HEK293 (cell line): Measurements from ENCODE around the gene MRPL20.

Source experiments
- CTCF ChIP-seq: fragments of 450-650 bp; formaldehyde crosslinking; IDR thresholded peaks from 2 replicates; pipeline ENCODE4 v1.5.1; 2016; ENCODE audit warnings: missing biosample characterization, missing genetic modification characterization
- HOXA7 ChIP-seq: sonication (generic); formaldehyde crosslinking; IDR thresholded peaks from 2 replicates; pipeline ENCODE4 v1.8.1; 2022; ENCODE audit warnings: missing genetic modification reagents, borderline replicate concordance
- YY1 ChIP-seq: fragments of 450-650 bp; formaldehyde crosslinking; IDR thresholded peaks from 2 replicates; pipeline ENCODE4 v1.5.1; 2018; ENCODE audit warnings: missing biosample characterization, missing genetic modification characterization
- ZBTB20 ChIP-seq: fragments of 450-650 bp; formaldehyde crosslinking; IDR thresholded peaks from 2 replicates; pipeline ENCODE4 v1.5.1; 2016; ENCODE audit warnings: missing biosample characterization, missing genetic modification characterization
- ZNF138 ChIP-seq: fragments of 450-650 bp; formaldehyde crosslinking; IDR thresholded peaks from 2 replicates; pipeline ENCODE4 v1.5.1; 2016; ENCODE audit warnings: missing biosample characterization, missing genetic modification characterization, borderline replicate concordance
- ZNF645 ChIP-seq: fragments of 450-650 bp; formaldehyde crosslinking; IDR thresholded peaks from 2 replicates; pipeline ENCODE4; 2016; ENCODE audit warnings: missing biosample characterization, missing genetic modification characterization
- ZNF707 ChIP-seq: fragments of 450-650 bp; formaldehyde crosslinking; IDR thresholded peaks from 2 replicates; pipeline ENCODE4 v1.5.1; 2016; ENCODE audit warnings: missing biosample characterization, missing genetic modification characterization
- ZNF792 ChIP-seq: fragments of 450-650 bp; formaldehyde crosslinking; IDR thresholded peaks from 2 replicates; pipeline ENCODE4 v1.5.1; 2016; ENCODE audit warnings: missing biosample characterization, missing genetic modification characterization
- ZNF830 ChIP-seq: fragments of 450-650 bp; IDR thresholded peaks from 2 replicates; pipeline ENCODE4 v1.5.0; 2018; ENCODE audit warnings: missing biosample characterization, missing genetic modification characterization, low read depth, mild to moderate bottlenecking, moderate library complexity
- ZSCAN5A ChIP-seq: fragments of 450-650 bp; formaldehyde crosslinking; IDR thresholded peaks from 2 replicates; pipeline ENCODE4 v1.5.1; 2016; ENCODE audit warnings: missing biosample characterization, missing genetic modification characterization

GRCh38 chr1:1393428-1393827 is 13.7 kb downstream of the MRPL20 start:
- TF ChIP-seq HOXA7 (CRISPR knock-in tag) (no peak), ZNF830 (tag by site-specific recombination) (no peak), CTCF (tag by site-specific recombination) (no peak), ZNF707 (no peak), ZNF138 (tag by site-specific recombination) (no peak), ZNF645 (tag by site-specific recombination) (no peak), ZSCAN5A (tag by site-specific recombination) (no peak), YY1 (tag by site-specific recombination) (no peak), ZNF792 (tag by site-specific recombination) (no peak), ZBTB20 (tag by site-specific recombination) (no peak)
